Measurements from ENCODE around the gene MUC7.

Gene MUC7

GRCh38 chr4:70511365-70511764 lies 39.4 kb downstream of the MUC7 start:
- no peaks in the 10 kb centered on the region for H3K79me2 ChIP-seq (ENCODE audit: insufficient read depth, low read length)
- no peak overlapping the region for H3K4me2 ChIP-seq (ENCODE audit: insufficient read depth, low read length)
- no peaks in the 10 kb centered on the region for H3K27me3 ChIP-seq (ENCODE audit: insufficient read depth, low read length, poor library complexity)
- H3K4me1 ChIP-seq (ENCODE audit: insufficient read depth, low read length), result no peaks in the 10 kb centered on the region
- H3K27ac ChIP-seq (ENCODE audit: low read length), result no peak overlapping the region
- H3K36me3 ChIP-seq (ENCODE audit: insufficient read depth, low read length), result no peaks in the 10 kb centered on the region
- no peak overlapping the region for H3K4me3 ChIP-seq (ENCODE audit: low read depth in 1 of 2, low read length in 2 of 2)
- TF ChIP-seq CTCF (IDR thresholded peaks at IDR 0.05; ENCODE audit: borderline replicate concordance, extremely low read depth, low read length, poor library complexity, severe bottlenecking), result no peak
- TF ChIP-seq EZH2 (IDR thresholded peaks at IDR 0.05; ENCODE audit: borderline replicate concordance, low read depth, low read length, severe bottlenecking), result no peak
- ATAC-seq (ENCODE audit: insufficient read depth, low read depth), result no peak
- no peaks in the 10 kb centered on the region for H4K20me1 ChIP-seq (ENCODE audit: insufficient read depth, low read length)
- no peak for DNase-seq
- no peak overlapping the region for H3K9ac ChIP-seq (ENCODE audit: low read depth, low read length)
- no peaks in the 10 kb centered on the region for H3K9me3 ChIP-seq (ENCODE audit: insufficient read depth, low read length, severe bottlenecking)
- H2AFZ ChIP-seq (ENCODE audit: low read depth, low read length), result no peak overlapping the region

GRCh38 chr4:70515367-70516250 lies 43.6 kb downstream of the MUC7 start:
- H3K4me2 ChIP-seq (ENCODE audit: insufficient read depth, low read length), result no peak overlapping the region
- no peaks in the 10 kb centered on the region for H3K9me3 ChIP-seq (ENCODE audit: insufficient read depth, low read length, severe bottlenecking)
- ATAC-seq (ENCODE audit: insufficient read depth, low read depth) (no peak), DNase-seq (no peak)
- no peaks in the 10 kb centered on the region for H3K4me1 ChIP-seq (ENCODE audit: insufficient read depth, low read length)
- H4K20me1 ChIP-seq (ENCODE audit: insufficient read depth, low read length), result no peaks in the 10 kb centered on the region
- H3K36me3 ChIP-seq (ENCODE audit: insufficient read depth, low read length), result no peaks in the 10 kb centered on the region
- H3K27me3 ChIP-seq (ENCODE audit: insufficient read depth, low read length, poor library complexity), result peaks cover 4% of the 10 kb centered on the region
- no peak overlapping the region for H3K9ac ChIP-seq (ENCODE audit: low read depth, low read length)
- no peak overlapping the region for H2AFZ ChIP-seq (ENCODE audit: low read depth, low read length)
- no peak overlapping the region for H3K4me3 ChIP-seq (ENCODE audit: low read depth in 1 of 2, low read length in 2 of 2)
- H3K79me2 ChIP-seq (ENCODE audit: insufficient read depth, low read length), result no peaks in the 10 kb centered on the region
- no peak for TF ChIP-seq EZH2 (IDR thresholded peaks at IDR 0.05; ENCODE audit: borderline replicate concordance, low read depth, low read length, severe bottlenecking)
- TF ChIP-seq CTCF (IDR thresholded peaks at IDR 0.05; ENCODE audit: borderline replicate concordance, extremely low read depth, low read length, poor library complexity, severe bottlenecking), result no peak
- no peak overlapping the region for H3K27ac ChIP-seq (ENCODE audit: low read length)

DNA sequence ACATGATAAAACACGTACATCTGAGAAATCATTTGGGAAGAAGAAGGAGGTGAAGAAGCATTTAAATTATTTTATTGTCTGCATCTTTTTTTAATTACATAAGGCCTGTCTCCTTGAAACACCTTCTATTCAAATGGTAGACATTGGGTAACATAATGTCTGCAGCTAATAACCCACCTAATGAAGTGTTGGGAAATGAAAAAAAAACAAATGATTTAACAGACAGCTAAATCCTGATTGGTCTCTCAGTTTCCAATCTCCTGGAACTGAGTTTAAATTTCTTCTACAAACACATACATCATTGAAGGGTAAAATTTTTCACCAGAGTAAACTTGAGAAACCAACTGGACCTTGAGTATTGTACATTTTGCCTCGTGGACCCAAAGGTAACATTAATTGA lies 46.3 kb downstream of the MUC7 start, which contains the start of gene AMTN:
Gene AMTN, plus strand, starts transcription at position 301 of the 400 bp plus-strand sequence. CDS start 209 bp downstream, outside the sequence.
- Histone ChIP-seq H3K27me3 (ENCODE audit: insufficient read depth, low read length, poor library complexity) (peaks cover 4% of the 10 kb centered on the region), H3K79me2 (ENCODE audit: insufficient read depth, low read length) (no peaks in the 10 kb centered on the region), H3K9ac (ENCODE audit: low read depth, low read length) (no peak within 1 kb of the TSS), H3K4me2 (ENCODE audit: insufficient read depth, low read length) (no peak within 1 kb of the TSS), H3K36me3 (ENCODE audit: insufficient read depth, low read length) (no peaks in the 10 kb centered on the region), H2AFZ (ENCODE audit: low read depth, low read length) (no peak within 1 kb of the TSS), H3K27ac (ENCODE audit: low read length) (no peak within 1 kb of the TSS), H4K20me1 (ENCODE audit: insufficient read depth, low read length) (no peaks in the 10 kb centered on the region), H3K4me3 (ENCODE audit: low read depth in 1 of 2, low read length in 2 of 2) (no peak within 1 kb of the TSS), H3K4me1 (ENCODE audit: insufficient read depth, low read length) (no peaks in the 10 kb centered on the region), H3K9me3 (ENCODE audit: insufficient read depth, low read length, severe bottlenecking) (no peaks in the 10 kb centered on the region)
- TF ChIP-seq EZH2 (IDR thresholded peaks at IDR 0.05; ENCODE audit: borderline replicate concordance, low read depth, low read length, severe bottlenecking) (no peak), CTCF (IDR thresholded peaks at IDR 0.05; ENCODE audit: borderline replicate concordance, extremely low read depth, low read length, poor library complexity, severe bottlenecking) (no peak)
- no peak for ATAC-seq (ENCODE audit: insufficient read depth, low read depth)
- no peak for DNase-seq

All from DND-41 (cell line).